ENCODE measurements around the gene ASPM. TPM values are rescaled to one million over a fixed set of nuclear protein-coding genes. Genes with fewer than 3 reads are reported as not detected.
"Not testable (repeated sequence)": the region's sequence is repeated elsewhere in the genome, so short reads cannot be mapped to it uniquely, and the experiment has no call there.

ASPM gene
- total RNA-seq, 1 experiment from 2014 or later = 29.9 TPM

DNA sequence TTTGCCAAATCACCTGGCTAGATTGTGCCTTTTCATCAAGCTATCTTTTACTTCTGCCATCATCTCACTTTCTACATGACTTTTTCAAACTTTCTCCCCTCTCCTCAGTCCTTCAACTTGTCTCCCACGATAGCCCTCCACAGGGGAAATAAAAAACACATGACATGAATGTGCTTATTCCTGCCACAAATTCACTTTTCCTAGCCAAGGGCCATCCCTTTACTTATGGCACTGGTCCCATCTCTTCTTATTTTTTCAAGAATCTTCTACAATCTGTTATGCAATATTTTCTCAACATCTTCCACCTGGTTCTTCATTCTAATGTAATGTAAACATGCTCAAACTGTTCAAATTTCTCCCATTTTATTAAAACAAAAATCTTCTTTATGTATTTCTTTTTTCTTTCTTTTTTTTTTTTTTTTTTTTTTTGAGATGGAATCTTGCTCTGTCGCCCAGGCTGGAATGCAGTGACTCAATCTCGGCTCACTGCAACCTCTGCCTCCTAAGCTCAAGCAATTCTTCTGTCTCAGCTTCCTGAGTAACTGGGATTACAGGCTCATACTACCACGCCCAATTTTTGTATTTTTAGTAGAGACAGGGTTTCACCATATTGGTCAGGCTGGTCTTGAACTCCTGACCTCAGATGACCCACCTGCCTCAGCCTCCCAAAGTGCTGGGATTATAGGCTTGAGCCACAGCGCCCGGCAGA lies 111.7 kb downstream of the ASPM start:
- H3K4me3 ChIP-seq (replicated peaks in 1 of 2; ENCODE audit: low read depth in 1 of 2, low read length in 2 of 2); POLR2A ChIA-PET; BruUV-seq (replicated peaks); H3K79me2 ChIP-seq (ENCODE audit: insufficient read depth, low read length); RAD21 ChIA-PET (ENCODE audit: low non-redundant PET in 1 of 2, low total read pairs in 2 of 2, uncharacterized antibody in 2 of 2, unreplicated experiment in 2 of 2); H3K9me2 ChIP-seq (ENCODE audit: insufficient read depth); H3K9me3 ChIP-seq (ENCODE audit: control insufficient read depth in 1 of 2, insufficient read depth in 1 of 2, low read depth in 1 of 2, low read length in 2 of 2); H4K20me1 ChIP-seq (ENCODE audit: insufficient read depth); H3K9ac ChIP-seq (ENCODE audit: low read length); CTCF ChIA-PET; H3K27ac ChIP-seq (ENCODE audit: low read depth, low read length); H3K27me3 ChIP-seq (ENCODE audit: insufficient read depth, low read length); H3K36me3 ChIP-seq (ENCODE audit: control insufficient read depth in 1 of 2, insufficient read depth in 2 of 2, low read length in 2 of 2); intact Hi-C loops (cut with micrococcal nuclease): not testable (repeated sequence)
- DNase-seq (ENCODE audit: low read depth, low spot score) (peak; percentile 38), ATAC-seq (peak; percentile 72)
- peaks cover 0 to 16% of the 10 kb centered on the region in 2 experiments; a peak in 2 of 4 replicates for H3K4me1 ChIP-seq (ENCODE audit: control insufficient read depth in 1 of 2, insufficient read depth in 2 of 2, low read length in 2 of 2)
- H2AFZ ChIP-seq (ENCODE audit: low read depth, low read length, poor library complexity, severe bottlenecking) = peak overlapping the region; percentile 98
- H3K4me2 ChIP-seq (ENCODE audit: low read length) = peak overlapping the region; percentile 59
- TF ChIP-seq FOSL1 (IDR thresholded peaks at IDR 0.05; ENCODE audit: low read depth) (peak; percentile 69), SP1 (IDR thresholded peaks at IDR 0.05; ENCODE audit: low read depth) (peak; percentile 49; the same call in 1 of the 2 replicates)

Other genes with a start within 250 kb of the ASPM start
- gene CFHR2, start 202.9 kb downstream of the ASPM start, total RNA-seq (2021; ENCODE audit: unreplicated experiment) = not detected
- gene CFHR5, start 169.1 kb downstream of the ASPM start, total RNA-seq (2021; ENCODE audit: unreplicated experiment) = not detected
- not detected for gene F13B, start 79.4 kb downstream of the ASPM start, total RNA-seq (2021; ENCODE audit: unreplicated experiment)
- gene ZBTB41, start 54.6 kb upstream of the ASPM start, total RNA-seq (2021; ENCODE audit: unreplicated experiment) = 15.3 TPM
- 0.07 TPM for gene CRB1, start 121.6 kb upstream of the ASPM start, total RNA-seq (2021; ENCODE audit: unreplicated experiment)

Measured in HCT116 (cell line).